OCI-LY7 (cell line): ENCODE measurements around the gene DNAJC7.
"Not testable (repeated sequence)": the region's sequence is repeated elsewhere in the genome, so short reads cannot be mapped to it uniquely, and the experiment has no call there.

Experiments
- CTCF ChIP-seq: fragments of 200-600 bp; sonication (generic); conservative IDR thresholded peaks from 2 replicates; pipeline ENCODE4 v1.5.1; 2014; ENCODE audit warnings: mild to moderate bottlenecking, antibody characterized with exemption, low read length, moderate library complexity, mixed read lengths
- EZH2phosphoT487 ChIP-seq: fragments of 200-600 bp; sonication (generic); IDR thresholded peaks from 2 replicates; pipeline ENCODE4 v1.6.1; 2018; ENCODE audit warnings: low read depth, borderline replicate concordance, mild to moderate bottlenecking, mixed run types, antibody characterized with exemption, low read length, moderate library complexity, mixed read lengths

- not testable (repeated sequence) for TF ChIP-seq CTCF, EZH2phosphoT487
Measured at GRCh38 chr17:42013740-42014139, 3.5 kb downstream of the DNAJC7 start.
